Testis (tissue), 3 donors: ENCODE data around the gene IMMT. TPM values are rescaled to one million over a fixed set of nuclear protein-coding genes. Genes with fewer than 3 reads are reported as not detected.

Experiments used
- DNase-seq: peaks from one replicate; pipeline ENCODE4 v3.0.0-alpha.2; 2019
- H3K27ac ChIP-seq, 2 donors: fragments of 200-600 bp; sonication (generic); one replicate each; pipeline ENCODE4 v1.5.1; 2019
- H3K27me3 ChIP-seq: fragments of 200-600 bp; sonication (generic); one replicate; pipeline ENCODE4 v1.5.1; 2019
- H3K36me3 ChIP-seq: fragments of 200-600 bp; sonication (generic); one replicate; pipeline ENCODE4 v1.5.1; 2017; ENCODE audit warnings: low read depth; ENCODE audit errors: missing control alignments
- H3K4me1 ChIP-seq: fragments of 200-600 bp; sonication (generic); one replicate; pipeline ENCODE4 v1.5.1; 2019
- H3K4me3 ChIP-seq, 2 donors: fragments of 200-600 bp; sonication (generic); one replicate each; pipeline ENCODE4 v1.5.1; 2017 to 2019
- H3K9me3 ChIP-seq: fragments of 200-600 bp; sonication (generic); one replicate; pipeline ENCODE4 v1.5.1; 2017
- POLR2A ChIP-seq: fragments of 450-650 bp; IDR thresholded peaks from one replicate; pipeline ENCODE4 v1.6.1; 2017; ENCODE audit warnings: antibody characterized with exemption, mild to moderate bottlenecking, moderate library complexity
- WGBS, 2 donors: methylation state at CpG; one replicate each; pipeline ENCODE4 v1.1.5; 2018; 5-methylcytosine and 5-hydroxymethylcytosine counted together
- intact Hi-C: fragments of 100-400 bp; cut with DNase I; formaldehyde crosslinking; loops from one replicate; pipeline ENCODE4 v1.15.1; 2023; ENCODE audit warnings: low total_unique reads
- polyA plus RNA-seq: library from polyadenylated mRNA; stranded (reverse); fragments of 350-450 nt; fragmentation: Illumina TruSeq; extraction: RNeasy Lipid Tissue Mini Kit (QIAGEN cat#74804); gene quantifications from one replicate; pipeline ENCODE4 v1.2.3, GENCODE V29; 2014; ENCODE audit warnings: low read depth, low replicate concordance; ENCODE audit not compliant: insufficient read depth
- total RNA-seq, 2 donors: library from RNA; depleted of rRNA; stranded (reverse); fragments of >200 nt; gene quantifications; one replicate each; pipeline ENCODE4 v1.2.3, GENCODE V29; 2016
- TF ChIP-seq, protein P1 (sequence below), 3 experiments: fragments of 450-650 bp in 2 of 3; fragments of 200-600 bp in 1 of 3; sonication (generic) in 1 of 3; IDR thresholded peaks; one replicate each; pipeline ENCODE4 v1.5.1; 2016 to 2019; ENCODE audit warnings: antibody characterized with exemption in 3 of 3, mild to moderate bottlenecking in 2 of 3, moderate library complexity in 1 of 3

IMMT gene
- total and polyA plus RNA-seq, 3 donors from 2014 or later = 80.6 to 99.8 (median 87.6) TPM

DNA sequence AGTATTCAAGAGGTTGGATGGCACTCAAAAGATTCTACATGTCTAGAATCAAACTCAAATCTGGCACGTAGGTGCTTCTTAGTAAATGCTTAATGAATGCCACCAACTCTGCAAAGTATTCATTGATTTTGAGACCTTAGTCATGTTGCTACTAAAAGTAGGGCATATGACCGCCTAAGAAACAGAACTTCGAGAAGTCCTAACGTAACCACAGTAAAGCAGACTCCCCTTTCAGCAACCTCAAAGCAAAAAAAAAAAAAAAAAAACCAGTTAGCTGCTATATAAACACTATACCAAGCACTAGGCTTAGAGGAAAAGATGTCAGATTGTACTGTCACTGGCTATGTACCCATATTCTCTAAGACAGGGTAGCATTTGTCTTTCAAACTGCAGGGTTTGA lies 55.3 kb downstream of the IMMT start:
- no peak for TF ChIP-seq POLR2A
- TF ChIP-seq, protein P1, sequence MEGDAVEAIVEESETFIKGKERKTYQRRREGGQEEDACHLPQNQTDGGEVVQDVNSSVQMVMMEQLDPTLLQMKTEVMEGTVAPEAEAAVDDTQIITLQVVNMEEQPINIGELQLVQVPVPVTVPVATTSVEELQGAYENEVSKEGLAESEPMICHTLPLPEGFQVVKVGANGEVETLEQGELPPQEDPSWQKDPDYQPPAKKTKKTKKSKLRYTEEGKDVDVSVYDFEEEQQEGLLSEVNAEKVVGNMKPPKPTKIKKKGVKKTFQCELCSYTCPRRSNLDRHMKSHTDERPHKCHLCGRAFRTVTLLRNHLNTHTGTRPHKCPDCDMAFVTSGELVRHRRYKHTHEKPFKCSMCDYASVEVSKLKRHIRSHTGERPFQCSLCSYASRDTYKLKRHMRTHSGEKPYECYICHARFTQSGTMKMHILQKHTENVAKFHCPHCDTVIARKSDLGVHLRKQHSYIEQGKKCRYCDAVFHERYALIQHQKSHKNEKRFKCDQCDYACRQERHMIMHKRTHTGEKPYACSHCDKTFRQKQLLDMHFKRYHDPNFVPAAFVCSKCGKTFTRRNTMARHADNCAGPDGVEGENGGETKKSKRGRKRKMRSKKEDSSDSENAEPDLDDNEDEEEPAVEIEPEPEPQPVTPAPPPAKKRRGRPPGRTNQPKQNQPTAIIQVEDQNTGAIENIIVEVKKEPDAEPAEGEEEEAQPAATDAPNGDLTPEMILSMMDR (IDR thresholded peaks at IDR 0.05) = no peak
- WGBS, 2 donors = 90 to 96% methylated on average over 4 of the region's 4 CpGs
- Histone ChIP-seq H3K4me1 (peaks cover 2% of the 10 kb centered on the region), H3K9me3 (no peaks in the 10 kb centered on the region), H3K36me3 (no peaks in the 10 kb centered on the region), H3K4me3 (no peak overlapping the region), H3K27ac (no peak overlapping the region), H3K27me3 (no peaks in the 10 kb centered on the region)
- intact Hi-C loops = no loop called here
- no peak for DNase-seq

DNA sequence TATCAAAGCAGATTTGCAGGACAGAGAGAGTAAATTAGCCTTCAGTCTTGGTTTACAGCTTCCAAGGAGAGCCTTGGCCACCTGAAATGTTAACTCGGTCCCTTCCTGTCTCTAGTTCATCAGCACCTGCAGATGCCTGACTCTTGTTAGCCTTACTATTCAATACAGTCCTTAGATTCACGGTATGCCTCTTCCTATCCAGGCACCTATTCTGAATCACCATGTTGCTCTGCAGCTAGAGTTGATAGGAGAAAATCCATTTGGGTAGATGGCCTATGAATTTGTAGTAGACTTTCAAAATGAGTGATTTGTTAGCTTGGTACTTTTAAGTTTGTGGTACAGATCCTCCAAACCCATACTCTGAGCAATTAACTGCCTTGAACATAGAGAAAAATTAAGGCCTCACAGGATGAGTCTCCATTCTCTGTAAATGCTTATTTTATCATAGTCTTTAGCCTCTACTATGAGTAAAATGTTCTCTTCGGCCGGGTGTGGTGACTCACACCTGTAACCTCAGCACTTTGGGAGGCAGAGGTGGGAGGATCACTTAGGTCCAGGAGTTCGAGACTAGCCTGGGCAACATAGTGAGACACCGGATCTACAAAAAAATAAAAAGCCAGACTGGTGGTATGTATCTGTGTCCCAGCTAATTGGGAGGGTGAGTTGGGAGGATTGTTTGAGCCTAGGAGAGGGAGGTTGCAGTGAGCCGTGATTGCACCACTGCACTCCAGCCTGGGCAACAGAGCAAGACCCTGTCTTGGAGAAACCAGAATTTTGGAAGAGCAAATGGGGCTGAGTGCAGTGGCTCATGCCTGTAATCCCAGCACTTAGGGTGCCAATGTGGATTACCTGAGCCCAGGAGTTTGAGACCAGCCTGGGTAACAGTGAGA lies 56.3 kb downstream of the IMMT start:
- H3K4me3 ChIP-seq = no peak overlapping the region
- no peak for DNase-seq
- peaks cover 3% of the 10 kb centered on the region for H3K4me1 ChIP-seq
- intact Hi-C loops = no loop called here
- H3K27ac ChIP-seq = no peak overlapping the region
- WGBS, 2 donors = 93 to 94% methylated on average over 7 of the region's 7 CpGs
- H3K27me3 ChIP-seq = no peaks in the 10 kb centered on the region
- TF ChIP-seq, protein P1 (IDR thresholded peaks at IDR 0.05) = no peak
- no peak for TF ChIP-seq POLR2A
- no peaks in the 10 kb centered on the region for H3K9me3 ChIP-seq
- no peaks in the 10 kb centered on the region for H3K36me3 ChIP-seq

DNA sequence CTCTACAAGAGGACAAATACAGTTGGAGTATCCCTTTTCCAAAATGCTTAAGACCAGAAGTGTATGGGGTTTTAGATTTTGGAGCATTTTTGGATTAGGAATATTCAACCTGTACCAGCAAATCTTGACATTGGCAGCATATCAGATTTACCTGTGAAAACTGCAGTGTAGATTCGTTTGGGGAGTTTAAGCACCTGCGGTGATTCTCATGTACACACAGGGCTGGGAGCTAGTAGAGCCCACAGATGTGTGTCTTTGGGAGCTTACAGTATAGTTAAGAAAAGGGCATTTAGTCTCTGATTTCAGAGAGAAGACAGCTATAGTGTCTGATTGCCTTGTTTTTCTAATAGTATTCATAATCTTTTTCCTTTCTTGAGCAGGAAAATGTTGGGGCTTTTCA lies 59.1 kb downstream of the IMMT start:
- TF ChIP-seq, protein P1 (IDR thresholded peaks at IDR 0.05) = no peak
- TF ChIP-seq POLR2A = no peak
- Histone ChIP-seq H3K27me3 (no peaks in the 10 kb centered on the region), H3K4me1 (peaks cover 3% of the 10 kb centered on the region), H3K4me3 (no peak overlapping the region), H3K9me3 (no peaks in the 10 kb centered on the region), H3K27ac (no peak overlapping the region), H3K36me3 (no peaks in the 10 kb centered on the region)
- no peak for DNase-seq
- WGBS, 2 donors = 90 to 93% methylated on average over 2 of the region's 2 CpGs
- intact Hi-C loops = no loop called here

DNA sequence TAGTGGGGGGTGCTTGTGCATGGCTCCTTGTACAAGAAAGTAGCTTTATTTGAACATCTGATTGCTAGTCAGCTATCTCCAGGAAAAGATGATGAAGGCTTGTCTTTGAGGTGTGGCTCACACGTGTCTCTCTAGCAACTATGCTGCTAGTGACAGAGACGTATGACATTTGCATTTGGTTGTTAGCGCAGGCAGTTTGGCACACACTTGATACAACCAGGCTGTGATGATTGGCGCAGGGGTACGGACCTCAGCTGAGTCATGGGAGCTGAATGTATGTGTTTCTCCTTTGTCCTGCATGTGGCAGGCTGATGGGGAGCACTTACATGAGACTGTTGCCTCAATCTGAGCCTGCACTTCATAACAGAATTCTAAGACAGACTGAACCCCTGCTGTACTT lies 59.6 kb downstream of the IMMT start:
- no peak for TF ChIP-seq POLR2A
- TF ChIP-seq, protein P1 (IDR thresholded peaks at IDR 0.05) = no peak
- intact Hi-C loops = no loop called here
- DNase-seq = no peak
- H3K27me3 ChIP-seq = no peaks in the 10 kb centered on the region
- peaks cover 3% of the 10 kb centered on the region for H3K4me1 ChIP-seq
- no peak overlapping the region for H3K27ac ChIP-seq
- no peak overlapping the region for H3K4me3 ChIP-seq
- no peaks in the 10 kb centered on the region for H3K9me3 ChIP-seq
- H3K36me3 ChIP-seq = no peaks in the 10 kb centered on the region
- 78 to 84% methylated on average over 5 of the region's 5 CpGs for WGBS, 2 donors

DNA sequence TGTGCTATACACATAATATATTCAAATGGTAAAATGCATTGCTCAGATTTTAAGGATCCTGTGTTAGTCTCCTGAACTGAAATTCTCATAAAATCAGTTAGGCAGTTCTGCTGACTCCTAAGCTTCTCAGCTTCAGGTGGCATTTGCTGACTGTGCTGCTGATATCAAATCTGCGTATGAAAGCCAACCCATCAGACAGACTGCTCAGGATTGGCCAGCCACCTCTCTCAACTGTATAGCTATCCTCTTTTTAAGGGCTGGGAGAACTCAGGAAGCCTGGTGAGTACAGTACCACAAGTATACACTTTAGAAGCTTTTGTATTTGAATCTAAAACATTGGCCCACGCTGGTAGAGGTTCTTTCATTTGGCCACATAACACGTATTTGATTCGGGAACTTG lies 60.6 kb downstream of the IMMT start:
- no peaks in the 10 kb centered on the region for H3K27me3 ChIP-seq
- no peak overlapping the region for H3K27ac ChIP-seq
- H3K9me3 ChIP-seq = no peaks in the 10 kb centered on the region
- H3K36me3 ChIP-seq = no peaks in the 10 kb centered on the region
- intact Hi-C loops = no loop called here
- no peak overlapping the region for H3K4me3 ChIP-seq
- DNase-seq = no peak
- 86% methylated on average over 4 of the region's 4 CpGs for WGBS, 2 donors
- H3K4me1 ChIP-seq = peaks cover 3% of the 10 kb centered on the region
- no peak for TF ChIP-seq POLR2A
- TF ChIP-seq, protein P1 (IDR thresholded peaks at IDR 0.05) = no peak
